H4 (cell line): Measurements from ENCODE around the gene SLC6A13. TPM values are rescaled to one million over a fixed set of nuclear protein-coding genes. Genes with fewer than 3 reads are reported as not detected.
"Not testable (repeated sequence)": the region's sequence is repeated elsewhere in the genome, so short reads cannot be mapped to it uniquely, and the experiment has no call there.

ENCODE experiments used
- DNase-seq: peaks from one replicate; pipeline ENCODE4 v3.0.0-alpha.2; 2015; ENCODE audit warnings: low spot score
- total RNA-seq: library from RNA; depleted of rRNA; stranded (reverse); fragments of >200 nt; shearing (Covaris generic); gene quantifications from 2 replicates; pipeline ENCODE4 v1.2.3, GENCODE V29; 2014

The SLC6A13 gene
- total RNA-seq, 1 experiment from 2014 or later = 0.27 TPM

DNA sequence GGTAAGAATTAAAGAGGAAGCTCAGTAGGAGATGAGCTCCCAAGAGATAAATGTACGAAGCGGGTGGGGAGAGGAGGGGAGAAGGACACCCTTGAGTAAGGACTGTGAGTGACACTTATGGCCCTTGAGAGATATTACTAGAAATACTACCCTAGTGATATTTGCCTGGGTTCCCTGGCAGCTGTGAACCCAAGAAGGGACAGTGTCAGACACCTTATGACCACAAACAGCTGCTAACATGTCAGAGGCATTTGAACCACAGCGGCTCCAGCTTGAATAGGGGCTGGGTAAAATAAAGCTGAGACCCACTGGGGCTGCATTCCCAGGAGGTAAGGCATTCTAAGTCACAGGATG, 29.0 kb downstream of the SLC6A13 start:
- no peak for DNase-seq

- DNase-seq = no peak
Measured at GRCh38 chr12:232731-233614, 29.7 kb downstream of the SLC6A13 start.

DNA sequence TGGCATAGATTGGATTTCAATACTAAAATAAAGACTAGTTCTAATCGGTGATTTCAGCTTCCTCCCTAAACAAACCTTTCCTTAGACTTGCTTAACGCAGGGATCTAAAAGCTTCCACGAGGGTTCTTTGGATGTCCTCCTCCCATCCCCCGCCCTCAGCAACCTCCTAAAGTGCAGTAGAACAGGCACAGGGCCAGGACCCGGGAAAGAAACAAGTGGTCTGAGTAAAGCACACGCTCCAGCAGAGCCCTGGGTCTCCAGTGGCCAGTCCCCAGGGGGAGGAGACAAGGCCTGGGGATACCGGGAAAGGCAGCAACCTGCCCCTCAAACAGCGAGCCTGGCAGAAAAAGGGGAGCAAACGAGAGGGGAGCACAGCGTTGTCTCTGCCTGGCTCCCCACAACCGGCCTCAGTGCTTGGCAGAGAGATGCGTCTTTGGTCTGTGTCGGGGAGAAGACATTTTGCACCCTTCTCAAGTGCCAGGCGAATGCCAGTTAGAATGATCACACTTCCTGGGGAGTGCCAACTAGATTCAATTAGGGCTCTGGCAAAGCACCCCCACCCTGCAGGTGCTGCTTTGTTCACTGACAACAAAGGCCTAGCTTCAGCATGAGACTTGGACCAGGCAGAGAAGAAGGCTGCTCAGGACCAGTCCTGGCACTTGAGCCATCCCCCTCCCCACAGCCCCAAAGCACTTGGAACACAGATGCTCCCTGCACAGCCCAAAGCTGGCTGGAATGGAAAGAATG, 31.5 kb downstream of the SLC6A13 start:
- DNase-seq = no peak

DNA sequence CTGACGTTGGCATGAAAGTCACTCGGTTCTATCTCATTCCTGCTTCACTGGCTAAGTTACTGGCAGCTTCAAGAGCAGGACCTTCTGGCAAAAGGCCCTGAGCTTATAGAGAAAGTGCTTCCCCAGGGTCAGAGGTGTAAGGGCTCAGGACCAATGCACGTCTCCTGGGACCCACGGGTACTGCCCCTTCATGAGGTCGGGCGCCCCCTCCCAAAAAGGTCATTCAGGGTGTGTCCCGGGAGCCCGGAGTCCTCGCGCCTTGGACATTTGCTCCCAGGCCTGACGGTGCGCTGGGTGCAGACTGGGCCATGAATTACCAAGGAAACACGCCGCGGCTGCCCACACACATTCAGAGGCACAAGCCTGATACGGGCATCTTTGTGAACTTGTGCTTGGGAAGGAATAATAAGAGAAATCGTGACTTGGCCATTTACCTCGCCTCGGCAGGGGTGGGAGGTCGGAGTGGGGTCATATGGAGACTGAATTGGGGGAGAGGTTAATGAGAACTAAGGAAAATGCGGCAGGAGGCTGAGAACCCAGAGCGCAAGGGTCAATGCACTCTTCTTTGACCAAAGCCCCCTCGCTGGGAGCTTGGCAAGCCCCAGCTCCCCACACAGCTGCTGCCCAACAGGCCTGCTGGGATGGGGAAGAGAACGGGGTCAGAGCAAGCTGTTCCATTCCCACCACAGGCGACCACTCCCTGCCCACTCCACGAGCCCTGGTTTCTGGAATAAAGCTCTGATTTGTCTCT, 33.0 kb downstream of the SLC6A13 start:
- DNase-seq = no peak

GRCh38 chr12:228846-229200, 33.8 kb downstream of the SLC6A13 start:
- DNase-seq = no peak

- no peak for DNase-seq
Measured at GRCh38 chr12:227923-228845, 34.5 kb downstream of the SLC6A13 start.

GRCh38 chr12:227286-227915, 35.2 kb downstream of the SLC6A13 start:
- no peak for DNase-seq

- no peak for DNase-seq
Measured at GRCh38 chr12:226401-226800, 36.2 kb downstream of the SLC6A13 start.

GRCh38 chr12:225012-225411, 37.6 kb downstream of the SLC6A13 start:
- no peak for DNase-seq

DNA sequence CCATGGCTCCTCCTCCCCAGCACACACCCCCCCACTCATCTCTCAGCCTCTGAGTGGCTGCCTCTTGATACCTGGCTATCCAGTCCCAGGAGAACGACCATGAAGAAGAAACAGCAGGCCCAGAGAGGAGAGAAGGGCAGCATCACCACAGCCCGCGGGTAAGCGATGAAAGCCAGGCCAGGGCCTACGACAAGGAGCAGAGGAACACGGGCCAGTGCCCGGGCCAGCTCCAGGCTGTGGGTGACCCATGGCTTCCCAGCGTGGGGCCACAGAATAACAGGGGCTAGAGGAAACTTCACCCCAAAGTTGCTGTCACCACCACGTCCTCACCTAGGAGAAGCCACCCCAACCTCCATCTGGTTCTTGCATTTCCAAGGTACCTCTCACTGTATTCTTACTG, 38.3 kb downstream of the SLC6A13 start:
- no peak for DNase-seq

GRCh38 chr12:223841-224240, 38.8 kb downstream of the SLC6A13 start:
- no peak for DNase-seq

- DNase-seq = no peak
Measured at GRCh38 chr12:221736-222135, 40.9 kb downstream of the SLC6A13 start.

GRCh38 chr12:220946-221550, 41.6 kb downstream of the SLC6A13 start:
- DNase-seq = no peak

DNA sequence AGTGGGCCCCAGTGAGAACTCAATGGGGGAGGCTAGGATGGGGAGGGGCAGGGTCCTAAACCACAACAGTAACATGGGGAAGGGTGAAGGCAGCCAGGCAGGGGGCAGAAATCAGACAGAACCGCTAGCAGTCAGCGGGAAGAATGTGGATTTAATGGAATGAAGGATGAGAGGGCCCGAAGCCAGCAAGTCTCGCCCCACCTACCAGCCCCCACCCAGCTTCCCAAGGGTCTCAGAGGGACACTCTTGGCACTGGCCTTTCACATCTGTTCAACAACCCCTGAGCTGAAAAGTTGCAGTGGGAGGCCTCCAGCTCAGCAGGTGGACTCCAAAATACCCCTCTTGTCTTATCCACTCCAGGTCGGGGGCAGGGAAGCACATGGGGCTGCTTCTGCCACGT, 42.1 kb downstream of the SLC6A13 start:
- no peak for DNase-seq

DNA sequence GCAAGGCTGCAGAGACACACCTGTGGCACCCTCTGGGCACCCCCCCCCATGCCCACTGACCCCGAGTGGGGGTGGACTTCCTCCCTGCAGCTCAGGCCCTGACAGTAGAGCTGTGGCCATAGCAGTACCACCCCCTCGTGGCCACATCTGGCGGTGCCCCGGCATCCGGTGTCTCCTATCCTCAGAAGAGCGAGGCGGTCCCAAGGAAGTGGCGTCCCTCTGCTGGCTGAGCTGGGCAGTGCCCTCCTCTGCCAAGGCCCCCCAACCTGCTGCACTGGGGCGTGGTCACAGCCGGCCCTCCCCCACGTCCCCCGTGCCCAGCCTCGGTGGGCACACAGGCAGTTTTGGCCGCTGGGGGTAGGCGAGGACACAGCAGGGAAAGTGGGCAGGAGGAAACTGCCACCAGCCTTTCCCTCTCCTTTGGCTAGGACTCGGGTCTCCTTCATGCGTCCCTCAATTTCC, 42.7 kb downstream of the SLC6A13 start:
- peak; percentile 88 for DNase-seq

GRCh38 chr12:218728-219590, 43.7 kb downstream of the SLC6A13 start:
- no peak for DNase-seq

DNA sequence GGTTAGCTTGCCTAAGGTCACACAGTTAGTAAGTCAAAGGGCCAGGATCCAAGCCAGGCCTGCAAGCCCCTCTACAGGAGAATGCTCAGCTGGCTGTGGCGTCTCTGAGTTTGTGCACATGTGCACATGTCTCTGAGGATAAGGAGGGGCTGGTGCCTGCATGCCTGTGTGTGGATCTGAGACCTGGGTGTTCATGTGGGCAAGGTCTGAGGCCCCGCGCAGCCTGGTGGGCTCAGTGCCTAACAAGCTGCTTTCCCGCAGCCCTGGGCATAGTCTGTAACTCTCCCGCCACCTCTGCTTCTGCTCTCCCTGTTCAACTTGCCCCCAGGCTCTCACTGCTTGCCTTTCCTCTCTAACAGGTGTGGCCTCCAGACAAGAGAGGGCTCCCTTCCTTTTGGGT, 44.4 kb downstream of the SLC6A13 start:
- DNase-seq = no peak

GRCh38 chr12:217029-217428, 45.6 kb downstream of the SLC6A13 start:
- not testable (repeated sequence) for DNase-seq

DNA sequence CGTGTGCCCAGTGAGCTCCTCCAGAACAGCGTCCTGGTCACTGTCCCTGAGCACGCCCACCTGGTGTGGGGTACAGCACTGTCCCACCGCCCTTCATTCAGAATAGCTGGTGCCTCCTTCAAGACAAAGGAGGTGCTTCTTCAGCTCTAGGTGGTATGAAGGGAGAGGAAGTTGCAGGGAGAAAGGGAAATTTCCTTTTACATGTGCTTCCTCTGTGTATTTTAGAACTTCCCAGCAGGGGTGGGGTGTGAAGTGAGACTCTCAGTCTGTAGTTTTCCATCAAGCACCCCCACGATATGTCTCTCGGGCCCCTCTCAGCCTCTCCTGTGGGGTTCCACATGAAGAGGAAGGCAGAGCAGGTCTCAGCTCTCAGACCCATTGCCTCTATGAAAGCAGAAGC, 47.5 kb downstream of the SLC6A13 start:
- DNase-seq = no peak
